Activated CD8-positive, alpha-beta T cell treated with anti-CD3 and anti-CD28 coated beads, Interleukin-2, amount 10 ng/mL, durations not matched to agents 7 days and 5 days (primary cell): ENCODE measurements around the gene AKAP13. TPM values are rescaled to one million over a fixed set of nuclear protein-coding genes. Genes with fewer than 3 reads are reported as not detected.

Source experiments
- ATAC-seq: fragments of 150-1000 bp; cut with Tn5 transposase; one replicate; pipeline ENCODE4 v1.10.0; 2021; ENCODE audit warnings: moderate library complexity
- CTCF ChIA-PET: fragments of 350-600 bp; sonication (Branson Sonifier 250); formaldehyde crosslinking; loops from one replicate; lab custom pipeline; 2021; ENCODE audit warnings: antibody characterized with exemption; lab: Charles Lee
- POLR2A ChIA-PET: fragments of 350-600 bp; sonication (Branson Sonifier 250); formaldehyde crosslinking; loops from one replicate; lab custom pipeline; 2021; ENCODE audit warnings: antibody characterized with exemption; lab: Charles Lee
- DNase-seq: peaks from one replicate; pipeline ENCODE4 v3.0.0-alpha.2; 2020
- H3K27ac Mint-ChIP-seq: one replicate; pipeline ENCODE4 v1.8.0; 2021; ENCODE audit warnings: mild to moderate bottlenecking, mixed read lengths
- H3K27me3 Mint-ChIP-seq: one replicate; pipeline ENCODE4 v1.8.0; 2021; ENCODE audit warnings: low read depth, mixed read lengths
- H3K36me3 Mint-ChIP-seq: one replicate; pipeline ENCODE4 v1.8.0; 2021; ENCODE audit warnings: low read depth, mixed read lengths
- H3K4me1 Mint-ChIP-seq: one replicate; pipeline ENCODE4 v1.8.0; 2021; ENCODE audit warnings: low read depth, mixed read lengths
- H3K4me3 Mint-ChIP-seq: one replicate; pipeline ENCODE4 v1.8.0; 2021; ENCODE audit warnings: mild to moderate bottlenecking, mixed read lengths
- H3K9me3 Mint-ChIP-seq: one replicate; pipeline ENCODE4 v1.8.0; 2022; ENCODE audit warnings: mixed read lengths; ENCODE audit not compliant: insufficient read depth
- total RNA-seq, 2 experiments: library from RNA; stranded (reverse); gene quantifications; one replicate each; pipeline ENCODE4 v1.2.3, GENCODE V29; 2021

Gene AKAP13
- total RNA-seq, 2 experiments from 2014 or later: 112 to 117 TPM

GRCh38 chr15:85692321-85692720 lies 311.9 kb downstream of the AKAP13 start:
- no peaks in the 10 kb centered on the region for H3K9me3 Mint-ChIP-seq
- no peak for ATAC-seq
- peak overlapping the region; percentile 87 for H3K4me3 Mint-ChIP-seq
- POLR2A ChIA-PET: interaction anchor here (0.6 to 5.8 kb wide), 14 partner anchors 11 to 314 kb away, joined by 3 to 174 read pairs (median 6); no protein-coding TSS in a partner anchor
- peak overlapping the region; percentile 97 for H3K27ac Mint-ChIP-seq
- H3K4me1 Mint-ChIP-seq: peaks cover 60% of the 10 kb centered on the region
- H3K36me3 Mint-ChIP-seq: peaks cover 59% of the 10 kb centered on the region
- no peak for DNase-seq
- CTCF ChIA-PET: interaction anchor here (1.1 to 6.1 kb wide), 9 partner anchors 8 to 149 kb away, joined by 3 to 79 read pairs (median 7); no protein-coding TSS in a partner anchor
- no peaks in the 10 kb centered on the region for H3K27me3 Mint-ChIP-seq

- POLR2A ChIA-PET: interaction anchor here (1.3 to 5.8 kb wide), 6 partner anchors 10 to 111 kb away, joined by 4 to 174 read pairs (median 20); no protein-coding TSS in a partner anchor
- Mint-ChIP-seq H3K36me3 (peaks cover 56% of the 10 kb centered on the region), H3K27me3 (no peaks in the 10 kb centered on the region), H3K4me1 (peaks cover 55% of the 10 kb centered on the region), H3K9me3 (no peaks in the 10 kb centered on the region), H3K4me3 (peak overlapping the region; percentile 87), H3K27ac (peak overlapping the region; percentile 86)
- CTCF ChIA-PET: interaction anchor here (1.1 to 6.1 kb wide), 4 partner anchors 12 to 150 kb away, joined by 3 to 79 read pairs (median 6); no protein-coding TSS in a partner anchor
- DNase-seq (peak; percentile 52), ATAC-seq (peak; percentile 50)
Observed at GRCh38 chr15:85692873-85693272, 312.5 kb downstream of the AKAP13 start.

DNA sequence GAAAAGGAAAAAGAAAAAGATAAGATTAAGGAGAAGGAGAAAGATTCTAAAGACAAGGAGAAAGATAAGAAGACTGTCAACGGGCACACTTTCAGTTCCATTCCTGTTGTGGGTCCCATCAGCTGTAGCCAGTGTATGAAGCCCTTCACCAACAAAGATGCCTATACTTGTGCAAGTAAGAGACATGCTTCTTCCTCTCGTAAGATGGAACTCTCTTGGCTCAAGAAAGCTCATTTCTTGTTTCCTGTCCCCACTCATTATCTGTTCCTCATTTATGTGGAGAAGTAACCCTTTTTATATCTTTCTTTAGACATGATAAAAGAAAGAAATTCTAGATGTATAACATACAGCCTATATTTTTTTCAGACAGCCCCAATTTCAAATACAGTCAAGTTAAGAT lies 312.9 kb downstream of the AKAP13 start:
- Mint-ChIP-seq H3K4me3 (peak overlapping the region; percentile 87), H3K4me1 (peaks cover 54% of the 10 kb centered on the region), H3K36me3 (peaks cover 56% of the 10 kb centered on the region), H3K27ac (peak overlapping the region; percentile 86), H3K9me3 (no peaks in the 10 kb centered on the region), H3K27me3 (no peaks in the 10 kb centered on the region)
- DNase-seq: no peak
- CTCF ChIA-PET: interaction anchor here (1.1 to 6.1 kb wide), 4 partner anchors 11 to 150 kb away, joined by 3 to 79 read pairs (median 6); no protein-coding TSS in a partner anchor
- ATAC-seq: no peak
- POLR2A ChIA-PET: interaction anchor here (1.3 to 5.8 kb wide), 6 partner anchors 10 to 111 kb away, joined by 4 to 174 read pairs (median 20); no protein-coding TSS in a partner anchor

- ChIA-PET POLR2A (interaction anchor here (5.8 kb wide), 1 partner anchor 9 kb away, joined by 174 read pairs; no protein-coding TSS in a partner anchor), CTCF (interaction anchor here (6.1 kb wide), 1 partner anchor 11 kb away, joined by 79 read pairs; no protein-coding TSS in a partner anchor)
- Mint-ChIP-seq H3K36me3 (peaks cover 56% of the 10 kb centered on the region), H3K9me3 (no peaks in the 10 kb centered on the region), H3K27ac (peak overlapping the region; percentile 86), H3K4me3 (no peak overlapping the region), H3K4me1 (peaks cover 46% of the 10 kb centered on the region), H3K27me3 (no peaks in the 10 kb centered on the region)
- ATAC-seq (no peak), DNase-seq (no peak)
Observed at GRCh38 chr15:85694091-85694490, 313.7 kb downstream of the AKAP13 start.

DNA sequence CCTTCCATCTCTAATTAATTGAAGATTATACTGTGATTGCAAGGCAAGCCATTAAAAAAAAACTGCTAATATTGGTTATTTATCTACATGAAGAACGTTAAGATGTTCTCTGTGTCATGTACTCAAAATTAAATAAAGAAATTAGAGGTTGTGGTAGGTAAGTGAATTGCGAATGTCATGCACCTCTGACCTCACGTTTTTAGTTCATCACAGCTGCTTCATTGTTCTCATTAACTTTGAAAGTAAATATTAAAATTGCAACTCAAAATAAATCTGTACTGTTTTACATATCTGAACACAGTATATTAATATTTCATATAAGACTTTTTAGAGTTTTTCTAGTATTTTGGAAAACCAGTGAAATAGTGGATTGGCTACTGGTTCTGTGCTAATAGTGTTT lies 320.4 kb downstream of the AKAP13 start:
- no peak for DNase-seq
- no peak overlapping the region for H3K27ac Mint-ChIP-seq
- CTCF ChIA-PET: interaction anchor here (1.8 kb wide), 1 partner anchor 9 kb away, joined by 7 read pairs; no protein-coding TSS in a partner anchor
- no peaks in the 10 kb centered on the region for H3K9me3 Mint-ChIP-seq
- no peaks in the 10 kb centered on the region for H3K27me3 Mint-ChIP-seq
- POLR2A ChIA-PET: interaction anchor here (9.4 kb wide), 1 partner anchor 10 kb away, joined by 174 read pairs; no protein-coding TSS in a partner anchor
- ATAC-seq: no peak
- H3K4me1 Mint-ChIP-seq: peaks cover 46% of the 10 kb centered on the region
- no peak overlapping the region for H3K4me3 Mint-ChIP-seq
- peaks cover 49% of the 10 kb centered on the region for H3K36me3 Mint-ChIP-seq

DNA sequence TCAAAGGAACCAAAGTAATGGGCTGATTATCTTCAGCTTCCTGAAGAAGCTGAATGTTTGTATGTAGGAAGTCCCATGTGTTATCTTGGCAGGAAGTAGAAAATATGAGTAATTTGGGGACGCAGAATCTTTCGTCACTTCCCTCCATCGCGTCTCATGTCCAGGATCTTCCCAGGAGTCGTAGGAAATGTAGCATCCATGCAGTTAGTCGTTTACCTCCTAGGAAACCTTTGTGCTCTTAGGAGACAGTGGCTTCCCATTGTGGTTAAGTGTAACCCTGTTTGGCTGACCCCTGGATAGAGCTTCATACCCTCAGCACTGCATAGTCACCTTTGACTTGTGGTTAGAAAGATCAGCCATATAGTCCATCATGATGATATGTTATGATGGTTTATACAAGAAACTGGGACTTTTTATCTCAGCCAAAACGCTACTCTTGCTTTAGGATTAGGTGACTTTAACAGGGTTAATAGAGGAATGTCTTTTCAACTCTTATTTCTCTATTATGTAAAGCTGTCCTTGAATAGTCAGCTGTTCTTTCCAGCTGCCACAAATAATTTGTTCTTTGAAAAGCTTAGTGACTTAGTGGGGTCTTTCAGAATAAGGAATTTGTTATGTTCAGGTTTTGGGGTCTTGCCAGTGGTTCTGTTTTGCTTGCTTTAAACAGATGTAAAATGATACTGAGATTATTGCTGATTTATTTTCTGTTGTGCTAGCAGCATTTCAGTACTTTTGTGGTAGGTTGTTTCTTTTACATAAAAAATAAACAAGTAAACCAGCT lies 322.1 kb downstream of the AKAP13 start:
- DNase-seq: no peak
- H3K4me3 Mint-ChIP-seq: peak overlapping the region; percentile 49
- peaks cover 58% of the 10 kb centered on the region for H3K4me1 Mint-ChIP-seq
- peaks cover 41% of the 10 kb centered on the region for H3K36me3 Mint-ChIP-seq
- H3K27ac Mint-ChIP-seq: peak overlapping the region; percentile 86
- H3K9me3 Mint-ChIP-seq: no peaks in the 10 kb centered on the region
- H3K27me3 Mint-ChIP-seq: no peaks in the 10 kb centered on the region
- ChIA-PET POLR2A (interaction anchor here (0.7 to 9.4 kb wide), 8 partner anchors 11 to 120 kb away, joined by 3 to 174 read pairs (median 4); no protein-coding TSS in a partner anchor), CTCF (interaction anchor here (0.6 to 6.6 kb wide), 7 partner anchors 11 to 217 kb away, joined by 3 to 79 read pairs (median 3); no protein-coding TSS in a partner anchor)
- peak; percentile 28 for ATAC-seq

DNA sequence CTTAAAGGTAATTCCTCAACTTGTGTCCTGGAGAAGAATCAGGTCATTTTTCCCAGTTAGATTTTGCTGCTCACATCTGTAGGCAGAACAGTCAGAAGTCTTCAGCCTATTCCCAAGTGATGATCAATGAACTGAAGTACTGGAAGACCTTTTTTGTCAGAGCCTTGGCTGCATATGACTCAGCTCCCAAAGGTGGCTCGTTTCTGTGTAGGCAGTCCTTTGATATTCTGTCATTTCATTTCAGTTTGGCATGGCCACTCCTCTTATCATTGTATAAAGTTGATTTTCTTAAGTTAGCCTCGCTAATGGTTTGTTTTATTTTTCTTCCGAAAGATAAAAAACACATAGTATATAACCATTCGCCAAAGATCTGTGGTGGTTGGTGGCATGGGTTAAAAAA lies 323.7 kb downstream of the AKAP13 start:
- ChIA-PET POLR2A (interaction anchor here (1.4 to 9.4 kb wide), 2 partner anchors 13 to 121 kb away, joined by 4 to 174 read pairs; no protein-coding TSS in a partner anchor), CTCF (interaction anchor here (1.2 to 6.6 kb wide), 5 partner anchors 13 to 214 kb away, joined by 3 to 79 read pairs (median 5); no protein-coding TSS in a partner anchor)
- Mint-ChIP-seq H3K4me3 (peak overlapping the region; percentile 36), H3K36me3 (peaks cover 52% of the 10 kb centered on the region), H3K4me1 (peaks cover 68% of the 10 kb centered on the region), H3K27ac (peak overlapping the region; percentile 43), H3K27me3 (no peaks in the 10 kb centered on the region), H3K9me3 (no peaks in the 10 kb centered on the region)
- DNase-seq (no peak), ATAC-seq (peak; percentile 7)

DNA sequence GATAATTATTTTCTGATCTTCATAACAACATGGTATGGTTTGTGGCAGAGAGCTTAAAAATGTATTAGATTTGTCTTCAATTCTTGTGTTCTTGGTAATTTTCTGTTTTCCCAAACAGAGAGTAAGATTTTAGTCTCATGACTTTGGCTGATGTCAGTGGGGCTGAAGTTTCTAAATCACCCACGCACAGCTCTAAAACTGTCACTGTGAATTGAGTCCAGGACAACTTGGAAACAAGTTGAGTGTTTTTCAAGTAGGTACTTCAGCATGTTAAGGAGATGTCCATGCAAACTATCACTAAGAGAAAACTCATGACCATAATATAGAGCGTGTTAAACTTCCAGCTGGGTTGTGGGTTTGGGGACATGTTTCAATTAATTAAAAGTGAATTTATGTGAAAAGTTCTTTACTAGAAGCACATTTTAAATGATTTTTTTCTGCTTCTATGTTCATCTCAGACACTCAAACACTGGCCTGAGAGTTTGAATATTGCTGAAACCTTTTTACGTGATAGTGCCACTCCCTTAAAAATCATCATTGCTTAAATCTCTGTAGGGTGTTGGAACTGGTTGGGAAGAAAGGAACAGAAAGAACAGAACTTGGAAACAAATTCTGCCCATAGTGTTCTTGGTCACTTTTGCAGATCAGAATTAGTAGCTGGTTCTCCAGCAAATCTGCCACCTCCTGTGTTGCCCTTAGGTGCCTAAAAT lies 324.5 kb downstream of the AKAP13 start:
- ChIA-PET POLR2A (interaction anchor here (9.4 kb wide), 1 partner anchor 14 kb away, joined by 174 read pairs; no protein-coding TSS in a partner anchor), CTCF (interaction anchor here (1.2 to 6.6 kb wide), 5 partner anchors 13 to 215 kb away, joined by 3 to 79 read pairs (median 5); no protein-coding TSS in a partner anchor)
- Mint-ChIP-seq H3K36me3 (peaks cover 52% of the 10 kb centered on the region), H3K9me3 (no peaks in the 10 kb centered on the region), H3K4me1 (peaks cover 68% of the 10 kb centered on the region), H3K27ac (peak overlapping the region; percentile 80), H3K27me3 (no peaks in the 10 kb centered on the region), H3K4me3 (peak overlapping the region; percentile 36)
- no peak for DNase-seq
- ATAC-seq: no peak

DNA sequence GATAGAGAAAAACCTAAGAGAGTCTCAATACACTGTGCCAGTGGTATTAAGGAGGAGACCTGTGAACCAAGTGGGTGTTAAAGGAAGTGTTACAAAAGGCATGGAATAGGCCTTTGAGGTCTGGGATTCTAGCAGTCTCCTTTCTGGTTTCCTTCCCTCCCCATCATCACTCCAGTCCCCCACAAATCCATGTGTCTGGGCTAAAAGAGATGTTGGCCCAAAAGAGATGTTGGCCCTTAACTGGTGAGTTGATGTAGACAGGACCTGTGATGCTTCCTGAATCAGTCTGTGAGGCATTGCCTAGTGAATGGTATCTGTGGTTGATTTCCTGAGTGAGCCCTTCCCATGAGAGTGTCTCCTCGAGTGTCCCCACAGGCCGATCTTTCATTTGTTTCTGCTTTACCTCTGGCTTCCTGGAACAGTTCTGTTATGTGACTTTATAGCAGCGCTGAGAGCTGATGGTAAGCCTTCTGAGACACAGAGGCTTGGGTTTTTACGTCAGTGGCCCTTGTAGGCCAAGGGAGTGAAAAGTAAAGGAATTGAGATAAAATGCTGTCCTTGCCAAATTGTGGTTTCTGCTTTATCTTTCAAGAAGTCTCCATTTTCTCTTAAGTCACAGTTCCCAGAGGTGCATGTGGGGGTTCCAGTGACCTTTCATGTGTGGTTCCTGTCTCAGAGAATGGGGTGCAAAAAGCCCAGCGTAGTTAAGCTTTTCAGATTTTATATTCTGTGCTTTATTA lies 326.5 kb downstream of the AKAP13 start:
- DNase-seq (peak; percentile 51), ATAC-seq (peak; percentile 68)
- POLR2A ChIA-PET: interaction anchor here (0.6 to 9.4 kb wide), 6 partner anchors 16 to 325 kb away, joined by 3 to 174 read pairs (median 3); no protein-coding TSS in a partner anchor
- Mint-ChIP-seq H3K27ac (peak overlapping the region; percentile 91), H3K36me3 (peaks cover 62% of the 10 kb centered on the region), H3K4me3 (peak overlapping the region; percentile 71), H3K27me3 (no peaks in the 10 kb centered on the region), H3K4me1 (peaks cover 62% of the 10 kb centered on the region), H3K9me3 (no peaks in the 10 kb centered on the region)
- CTCF ChIA-PET: interaction anchor here (0.9 to 6.6 kb wide), 5 partner anchors 16 to 411 kb away, joined by 3 to 79 read pairs (median 3); no protein-coding TSS in a partner anchor
